DMS153 treated with DMSO at 0.1 percent for 48 hours (cell line): ENCODE data around the gene PROSER3.
A peak's percentile ranks its signal among the peaks of the same experiment; 100 is the strongest.

Experiments used
- DNase-seq: peaks from one replicate; lab custom pipeline; 2025; ENCODE audit not compliant: unreplicated experiment; lab: John Stamatoyannopoulos, UW

The PROSER3 gene

DNA sequence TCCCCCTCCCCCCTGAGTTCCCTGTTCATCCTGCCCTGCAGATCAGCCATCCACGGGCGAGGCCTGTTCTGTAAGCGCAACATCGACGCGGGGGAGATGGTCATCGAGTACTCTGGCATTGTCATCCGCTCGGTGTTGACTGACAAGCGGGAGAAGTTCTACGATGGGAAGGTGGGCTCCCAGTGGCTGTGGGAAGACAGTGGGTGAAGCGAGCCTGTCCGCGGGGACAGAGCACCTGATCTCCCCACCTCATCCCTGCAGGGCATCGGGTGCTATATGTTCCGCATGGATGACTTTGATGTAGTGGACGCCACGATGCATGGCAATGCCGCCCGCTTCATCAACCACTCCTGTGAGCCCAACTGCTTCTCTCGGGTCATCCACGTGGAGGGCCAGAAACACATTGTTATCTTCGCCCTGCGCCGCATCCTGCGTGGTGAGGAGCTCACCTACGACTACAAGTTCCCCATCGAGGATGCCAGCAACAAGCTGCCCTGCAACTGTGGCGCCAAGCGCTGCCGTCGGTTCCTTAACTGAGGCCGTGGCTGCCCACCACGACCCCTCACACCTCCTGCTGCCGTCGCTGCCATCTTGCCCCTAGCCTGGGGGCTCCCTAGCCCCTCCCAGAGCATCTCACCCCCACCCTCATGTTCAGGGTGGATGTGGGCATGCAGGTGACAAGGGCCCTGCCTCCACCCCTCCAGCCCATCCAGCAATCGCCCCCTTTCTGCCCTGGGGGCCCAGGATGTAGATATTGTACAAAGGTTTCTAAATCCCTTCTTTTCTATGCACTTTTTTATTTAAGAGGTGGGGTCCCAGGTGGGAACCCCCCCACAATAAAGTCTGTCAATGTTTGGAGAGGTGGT, 19.7 kb upstream of the PROSER3 start:
- DNase-seq = no peak

- no peak for DNase-seq
Observed at GRCh38 chr19:35738887-35739229, 19.1 kb upstream of the PROSER3 start.

GRCh38 chr19:35739275-35740107, 18.5 kb upstream of the PROSER3 start:
- DNase-seq = no peak

GRCh38 chr19:35740108-35740422, 17.9 kb upstream of the PROSER3 start:
- no peak for DNase-seq

- peak; percentile 95 for DNase-seq
Observed at GRCh38 chr19:35740423-35741202, 17.4 kb upstream of the PROSER3 start.

DNA sequence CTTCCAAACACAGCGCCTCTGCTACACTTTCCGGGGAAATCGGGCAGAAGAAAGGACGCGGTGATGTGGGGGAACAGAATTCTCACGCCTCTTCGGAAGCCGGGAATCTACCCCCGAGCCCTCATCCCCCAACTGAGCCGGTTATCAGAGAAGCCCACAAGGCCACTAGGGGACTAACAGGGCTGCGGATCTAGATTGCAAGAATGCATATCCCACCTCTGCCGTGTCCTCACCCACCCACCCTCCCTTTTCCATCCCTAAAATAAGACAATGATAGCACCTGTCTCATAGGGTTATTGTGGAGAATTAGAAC, 16.8 kb upstream of the PROSER3 start:
- no peak for DNase-seq

DNA sequence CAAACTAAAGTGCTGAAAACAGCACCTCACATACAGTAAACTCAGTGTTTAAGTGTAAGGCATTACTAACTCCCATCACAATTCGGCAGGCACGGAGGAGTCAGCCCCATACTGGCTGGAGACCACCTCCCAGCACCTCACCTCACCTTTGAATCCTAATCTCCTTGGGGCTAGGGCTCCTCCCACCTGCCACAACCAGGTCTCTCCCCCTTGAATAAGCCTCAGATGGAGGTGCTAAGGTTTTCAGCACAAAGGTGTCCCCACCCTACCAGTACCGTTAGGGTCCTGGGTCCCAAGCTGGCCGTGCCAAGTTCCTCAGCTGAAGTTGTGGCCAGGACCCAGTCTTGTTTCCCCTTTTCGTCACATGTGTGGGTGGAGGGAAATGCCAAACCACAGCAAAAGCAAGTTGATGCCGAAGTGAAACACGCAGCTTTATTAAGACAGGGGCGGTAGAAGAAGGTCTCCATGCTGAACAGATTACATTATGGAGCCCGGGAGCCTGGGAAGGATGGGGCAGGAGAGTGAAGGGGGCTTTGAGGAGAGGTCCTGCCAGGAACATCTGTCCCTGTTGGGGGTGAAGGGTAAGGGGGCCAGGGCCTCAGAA, 15.8 kb upstream of the PROSER3 start, which contains the start of gene IGFLR1:
TSS of gene IGFLR1 (minus strand) at position 332 of the 604 bp plus-strand sequence. CDS start 1,272 bp downstream, outside the sequence.
- DNase-seq = no peak

DNA sequence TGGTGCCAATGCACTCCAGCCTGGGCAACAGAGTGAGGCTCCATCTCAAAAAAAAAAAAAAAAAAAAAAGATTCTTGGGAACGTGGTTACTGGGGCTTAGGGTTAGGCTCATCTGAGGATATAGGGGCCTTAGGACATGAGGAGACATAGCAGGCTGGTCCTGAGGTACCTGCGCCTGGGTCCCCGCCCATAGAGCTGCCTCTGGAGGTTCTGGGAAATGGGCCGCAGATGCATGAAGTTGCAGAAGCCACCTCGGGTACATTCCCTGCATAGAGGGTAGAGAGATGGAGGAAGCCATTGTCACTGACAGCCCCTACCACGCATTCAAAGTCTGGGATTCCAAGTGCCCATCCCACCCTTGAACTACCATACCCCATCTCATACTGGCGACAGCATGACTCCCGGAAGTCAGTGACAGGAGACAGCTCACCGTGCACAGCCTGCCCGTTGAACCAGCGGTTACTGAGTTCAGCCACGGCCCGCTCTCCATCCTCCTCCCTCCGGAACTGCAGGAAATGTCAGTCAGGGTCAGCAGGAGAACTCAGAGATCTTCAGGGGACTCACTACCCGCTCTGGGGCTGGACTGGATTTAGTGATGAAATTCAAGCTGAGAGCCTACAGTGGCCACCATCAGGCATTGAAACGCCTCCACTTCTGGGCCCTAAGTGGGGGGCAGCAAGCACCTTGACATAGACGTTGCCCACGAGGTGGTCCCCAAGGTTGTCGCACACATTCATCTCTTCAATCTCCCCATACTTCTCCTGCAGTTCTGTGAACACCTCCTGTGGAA, 14.1 kb upstream of the PROSER3 start:
- no peak for DNase-seq

DNA sequence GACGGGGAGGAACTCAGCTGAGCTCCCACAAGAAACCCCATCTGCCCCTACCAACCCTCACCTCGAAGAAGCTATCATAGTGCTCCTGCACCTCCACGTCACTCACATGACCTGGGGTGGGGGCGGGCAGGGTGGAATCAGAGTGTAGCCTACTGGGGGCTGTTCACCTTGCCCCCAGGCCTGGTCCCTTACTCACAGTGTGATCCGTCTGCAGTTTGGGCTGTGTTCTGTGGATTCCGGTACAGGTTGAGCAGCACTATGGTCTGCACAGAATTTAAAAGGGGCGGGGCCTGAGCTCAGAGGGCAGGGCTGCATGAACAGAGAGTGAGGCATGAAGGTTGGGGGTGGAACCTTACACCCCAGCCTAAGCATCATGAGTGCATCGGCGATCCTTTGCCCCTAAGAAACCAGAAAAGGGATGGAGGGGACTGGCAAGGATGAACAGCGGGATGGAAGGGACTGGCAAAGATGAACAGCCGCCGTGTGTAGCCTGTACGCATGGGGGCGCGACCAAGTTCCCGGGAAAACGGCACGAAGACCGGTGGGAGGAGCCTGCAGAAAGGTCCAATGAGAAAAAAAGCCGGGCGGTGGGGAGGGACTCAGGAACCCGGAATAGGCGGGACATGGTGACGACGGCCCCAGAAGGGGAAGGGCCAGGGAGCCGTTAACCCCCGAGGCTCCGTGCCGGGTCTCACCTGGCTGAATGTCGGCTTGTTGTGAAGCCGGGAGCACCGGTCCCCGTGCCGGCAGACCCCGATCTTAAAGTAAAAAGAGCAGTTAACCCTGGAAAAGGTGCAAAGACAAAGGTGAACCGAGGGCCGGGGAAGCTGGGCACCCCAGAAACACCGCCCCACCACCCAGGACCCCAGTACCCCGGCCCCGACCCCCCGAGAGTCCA, 13.3 kb upstream of the PROSER3 start:
- peak; percentile 87 for DNase-seq

GRCh38 chr19:35745328-35746086, 12.5 kb upstream of the PROSER3 start, which contains the start of the genes PSENEN and U2AF1L4:
Gene PSENEN, plus strand, starts transcription at chr19:35745651. Its CDS starts 280 bp downstream, at chr19:35745931.
Gene U2AF1L4, minus strand, starts transcription at chr19:35745418. Its CDS starts 27 bp downstream, at chr19:35745391.
- peak; percentile 97 for DNase-seq

- no peak for DNase-seq
Observed at GRCh38 chr19:35746087-35746462, 11.9 kb upstream of the PROSER3 start.

DNA sequence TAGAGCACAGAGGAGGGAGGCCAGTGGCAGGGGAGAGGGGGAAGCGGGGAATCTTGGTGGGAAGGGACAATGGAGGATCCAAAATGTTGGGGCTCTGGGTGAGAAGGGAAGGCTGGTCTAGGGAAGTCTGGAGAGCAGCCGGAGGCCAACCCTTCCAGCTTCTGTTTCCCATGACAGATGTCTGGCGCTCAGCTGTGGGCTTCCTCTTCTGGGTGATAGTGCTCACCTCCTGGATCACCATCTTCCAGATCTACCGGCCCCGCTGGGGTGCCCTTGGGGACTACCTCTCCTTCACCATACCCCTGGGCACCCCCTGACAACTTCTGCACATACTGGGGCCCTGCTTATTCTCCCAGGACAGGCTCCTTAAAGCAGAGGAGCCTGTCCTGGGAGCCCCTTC, 11.4 kb upstream of the PROSER3 start:
- DNase-seq = no peak

- peak; percentile 89 for DNase-seq
Observed at GRCh38 chr19:35748106-35749020, 9.6 kb upstream of the PROSER3 start, which contains the start of gene LIN37. Gene LIN37, plus strand, starts transcription at chr19:35748576. Its CDS starts 149 bp downstream, at chr19:35748725.

- no peak for DNase-seq
Observed at GRCh38 chr19:35750167-35750566, 7.8 kb upstream of the PROSER3 start.

- DNase-seq = no peak
Observed at GRCh38 chr19:35751839-35752745, 5.9 kb upstream of the PROSER3 start.

DNA sequence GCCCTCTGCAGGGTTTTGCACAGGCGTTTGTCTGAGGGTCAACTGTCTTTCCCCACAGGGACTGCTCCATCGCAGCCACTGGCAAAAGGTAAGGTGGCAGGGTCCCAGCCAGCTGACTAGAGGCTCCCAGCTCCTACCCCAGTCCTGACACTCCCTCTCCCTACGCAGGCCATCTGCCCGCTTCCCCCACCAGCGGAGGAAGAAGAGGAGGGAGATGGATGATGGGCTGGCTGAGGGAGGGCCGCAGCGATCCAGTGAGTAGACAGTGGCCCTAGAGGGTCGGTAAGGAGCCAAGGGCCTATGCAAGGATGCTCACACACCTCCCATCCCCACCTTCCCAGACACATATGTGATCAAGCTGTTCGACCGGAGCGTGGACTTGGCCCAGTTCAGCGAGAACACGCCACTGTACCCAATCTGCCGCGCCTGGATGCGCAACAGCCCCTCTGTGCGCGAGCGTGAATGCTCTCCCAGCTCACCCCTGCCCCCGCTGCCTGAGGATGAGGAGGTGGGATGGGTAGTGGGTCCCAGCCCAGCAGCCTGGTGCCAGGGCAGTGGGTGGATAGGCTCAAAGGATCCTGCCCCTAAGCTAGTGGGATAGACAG, 5.1 kb upstream of the PROSER3 start:
- no peak for DNase-seq
